GM12864 (cell line): ENCODE measurements around the gene TFE3.

Source experiments
- DNase-seq: peaks from one replicate; pipeline ENCODE4 v3.0.0-alpha.2; 2011; ENCODE audit warnings: low read depth
- H3K4me3 ChIP-seq: 2 replicates; pipeline ENCODE4 v1.5.1; 2011; ENCODE audit warnings: mild to moderate bottlenecking, low read depth, low read length, control low read depth
- CTCF ChIP-seq: IDR thresholded peaks from 2 replicates; pipeline ENCODE4 v1.5.1; 2011; ENCODE audit warnings: low read depth, mild to moderate bottlenecking, moderate library complexity, low read length, control low read depth, inconsistent platforms; ENCODE audit errors: missing control alignments

The TFE3 gene

GRCh38 chrX:49073601-49074575, 30.7 kb upstream of the TFE3 start, which contains the start of gene PRAF2:
Gene PRAF2 (minus strand): TSS chrX:49074002. CDS start chrX:49073987, 15 bp downstream.
- TF ChIP-seq CTCF: no peak
- H3K4me3 ChIP-seq: peak within 1 kb of the TSS; percentile 65
- DNase-seq: peak; percentile 75

GRCh38 chrX:49072712-49073095, 29.5 kb upstream of the TFE3 start:
- no peak overlapping the region for H3K4me3 ChIP-seq
- no peak for DNase-seq
- no peak for TF ChIP-seq CTCF

GRCh38 chrX:49071877-49072711, 28.9 kb upstream of the TFE3 start:
- no peak for DNase-seq
- H3K4me3 ChIP-seq: no peak overlapping the region
- TF ChIP-seq CTCF: no peak

- DNase-seq: no peak
- no peak overlapping the region for H3K4me3 ChIP-seq
- no peak for TF ChIP-seq CTCF
Observed at GRCh38 chrX:49070988-49071387, 27.8 kb upstream of the TFE3 start.

- no peak for TF ChIP-seq CTCF
Observed at GRCh38 chrX:49069038-49069437, 25.9 kb upstream of the TFE3 start.

GRCh38 chrX:49067285-49068120, 24.3 kb upstream of the TFE3 start:
- H3K4me3 ChIP-seq: no peak overlapping the region
- no peak for TF ChIP-seq CTCF
- no peak for DNase-seq

More at GRCh38 chrX:49069038-49069437, 25.9 kb upstream of the TFE3 start:
- DNase-seq: no peak
- H3K4me3 ChIP-seq: no peak overlapping the region
